Amygdala (tissue), 56 donors: Measurements from ENCODE around the gene DBNL.

Experiments used
- DNase-seq, 56 donors: peaks; one replicate each; lab custom pipeline; 2025; lab: John Stamatoyannopoulos, UW

The DBNL gene

GRCh38 chr7:44074349-44074695 is 29.8 kb downstream of the DBNL start:
- no peak for DNase-seq

GRCh38 chr7:44075296-44076075 is 31.0 kb downstream of the DBNL start:
- DNase-seq = no peak

GRCh38 chr7:44076101-44076895 is 31.8 kb downstream of the DBNL start:
- DNase-seq = no peak

- DNase-seq = no peak
Measured at GRCh38 chr7:44077061-44077460, 32.6 kb downstream of the DBNL start.

- DNase-seq = no peak
Measured at GRCh38 chr7:44077681-44078091, 33.2 kb downstream of the DBNL start.

GRCh38 chr7:44078521-44078920 is 34.0 kb downstream of the DBNL start:
- no peak for DNase-seq

GRCh38 chr7:44079331-44080021 is 35.0 kb downstream of the DBNL start:
- no peak for DNase-seq

GRCh38 chr7:44080118-44080517 is 35.6 kb downstream of the DBNL start:
- DNase-seq = no peak

GRCh38 chr7:44080686-44081265 is 36.3 kb downstream of the DBNL start:
- DNase-seq = no peak

GRCh38 chr7:44081266-44081748 is 36.8 kb downstream of the DBNL start:
- DNase-seq = no peak

- DNase-seq = peak; percentile 69 to 100 (median 98)
Measured at GRCh38 chr7:44082541-44083207, 38.2 kb downstream of the DBNL start.

- DNase-seq = no peak
Measured at GRCh38 chr7:44083796-44084195, 39.3 kb downstream of the DBNL start.

GRCh38 chr7:44084701-44085100 is 40.2 kb downstream of the DBNL start:
- no peak for DNase-seq

GRCh38 chr7:44085546-44085945 is 41.0 kb downstream of the DBNL start:
- DNase-seq = no peak

GRCh38 chr7:44086627-44087026 is 42.1 kb downstream of the DBNL start:
- DNase-seq = no peak

- DNase-seq = peak in 22 of 56 donors; percentile 10 to 69 (median 38)
Measured at GRCh38 chr7:44087911-44088838, 43.7 kb downstream of the DBNL start.

GRCh38 chr7:44093102-44093641 is 48.7 kb downstream of the DBNL start:
- no peak for DNase-seq

GRCh38 chr7:44094365-44094764 is 49.9 kb downstream of the DBNL start:
- DNase-seq = no peak
